PC-9 (cell line): Measurements from ENCODE around the gene SYT1.

Experiments
- EZH2 ChIP-seq: fragments of 200-600 bp; sonication (generic); IDR thresholded peaks from 2 replicates; pipeline ENCODE4 v1.8.0; 2017; ENCODE audit warnings: antibody characterized with exemption, low read depth
- TF ChIP-seq, protein P1 (sequence below): fragments of 200-600 bp; sonication (generic); conservative IDR thresholded peaks from 2 replicates; pipeline ENCODE4 v1.6.1; 2017; ENCODE audit warnings: mixed run types, antibody characterized with exemption, mild to moderate bottlenecking, moderate library complexity

DNA sequence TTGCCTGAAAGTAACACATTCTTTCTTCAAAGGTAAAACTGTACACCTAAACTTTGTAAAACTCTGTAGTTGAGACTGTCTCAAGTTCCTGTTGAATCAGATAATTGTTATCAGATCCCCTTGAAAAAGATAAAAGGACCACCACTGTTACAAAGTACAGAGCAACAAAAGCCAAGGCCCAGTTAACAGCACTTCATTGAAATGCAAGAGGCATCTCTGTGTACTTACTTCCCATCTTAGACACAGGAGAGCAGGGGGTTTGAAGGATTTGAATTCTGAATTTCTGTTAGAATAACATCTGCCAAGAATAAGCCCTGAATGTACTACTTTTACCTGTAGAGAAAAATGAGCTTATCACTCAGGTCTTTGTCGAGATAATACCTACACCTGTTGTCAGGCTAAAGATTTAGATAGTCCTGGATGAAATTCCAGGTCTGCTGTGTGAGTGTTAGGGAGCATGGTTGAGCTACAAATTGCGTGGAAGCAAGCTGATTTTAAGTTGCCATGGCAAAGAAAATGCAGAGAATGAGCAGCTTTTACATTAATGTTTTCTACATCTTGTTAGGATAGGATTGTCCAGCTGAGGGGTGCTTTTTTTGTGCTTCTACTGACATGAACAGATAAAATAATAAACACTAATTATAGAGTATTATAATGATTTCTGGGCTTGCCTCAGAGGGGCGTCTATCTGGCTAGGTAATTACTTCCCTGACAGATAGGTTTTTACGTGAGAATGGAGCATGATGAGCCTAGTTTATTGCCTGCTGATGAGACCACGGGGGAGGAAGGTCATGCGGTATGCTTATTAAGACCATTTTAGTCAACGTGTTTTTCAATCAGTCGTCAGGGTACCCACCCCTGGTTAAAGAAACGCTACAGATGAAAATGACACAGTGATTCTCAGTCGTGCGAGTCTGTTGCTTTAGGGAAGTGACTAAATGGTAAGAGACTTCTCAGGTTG is 517.0 kb downstream of the SYT1 start:
- TF ChIP-seq, protein P1, sequence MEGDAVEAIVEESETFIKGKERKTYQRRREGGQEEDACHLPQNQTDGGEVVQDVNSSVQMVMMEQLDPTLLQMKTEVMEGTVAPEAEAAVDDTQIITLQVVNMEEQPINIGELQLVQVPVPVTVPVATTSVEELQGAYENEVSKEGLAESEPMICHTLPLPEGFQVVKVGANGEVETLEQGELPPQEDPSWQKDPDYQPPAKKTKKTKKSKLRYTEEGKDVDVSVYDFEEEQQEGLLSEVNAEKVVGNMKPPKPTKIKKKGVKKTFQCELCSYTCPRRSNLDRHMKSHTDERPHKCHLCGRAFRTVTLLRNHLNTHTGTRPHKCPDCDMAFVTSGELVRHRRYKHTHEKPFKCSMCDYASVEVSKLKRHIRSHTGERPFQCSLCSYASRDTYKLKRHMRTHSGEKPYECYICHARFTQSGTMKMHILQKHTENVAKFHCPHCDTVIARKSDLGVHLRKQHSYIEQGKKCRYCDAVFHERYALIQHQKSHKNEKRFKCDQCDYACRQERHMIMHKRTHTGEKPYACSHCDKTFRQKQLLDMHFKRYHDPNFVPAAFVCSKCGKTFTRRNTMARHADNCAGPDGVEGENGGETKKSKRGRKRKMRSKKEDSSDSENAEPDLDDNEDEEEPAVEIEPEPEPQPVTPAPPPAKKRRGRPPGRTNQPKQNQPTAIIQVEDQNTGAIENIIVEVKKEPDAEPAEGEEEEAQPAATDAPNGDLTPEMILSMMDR, result no peak
- TF ChIP-seq EZH2, result no peak
